ENCODE data around the gene ERC2.

- TF ChIP-seq CTCF (IDR thresholded peaks at IDR 0.05; ENCODE audit: control extremely low read depth in 1 of 3, insufficient read depth in 1 of 3, low read depth in 1 of 3, low read length in 3 of 3): no peak
- TF ChIP-seq YY1 (IDR thresholded peaks at IDR 0.05; ENCODE audit: low read depth, low read length): no peak
- no peak for TF ChIP-seq POLR2A (IDR thresholded peaks at IDR 0.05; ENCODE audit: control extremely low read depth in 1 of 2, low read depth in 2 of 2, low read length in 2 of 2)
- no peak for TF ChIP-seq POLR2AphosphoS5 (IDR thresholded peaks at IDR 0.05; ENCODE audit: low read depth, low read length)
- no peak for TF ChIP-seq EZH2 (IDR thresholded peaks at IDR 0.05; ENCODE audit: low read depth, low read length, severe bottlenecking)
- TF ChIP-seq MAX (IDR thresholded peaks at IDR 0.05): no peak
- no peak for TF ChIP-seq CBX8 (IDR thresholded peaks at IDR 0.05; ENCODE audit: borderline replicate concordance, low read depth, low read length)
- no peak for TF ChIP-seq GTF2F1 (IDR thresholded peaks at IDR 0.05; ENCODE audit: borderline replicate concordance, low read depth, low read length)
- no peak for TF ChIP-seq HDAC2 (IDR thresholded peaks at IDR 0.05; ENCODE audit: borderline replicate concordance in 1 of 2, low read depth in 2 of 2, low read length in 2 of 2)
Observed at GRCh38 chr3:56059731-56060130, 408.5 kb downstream of the ERC2 start.

All from H1 (cell line).